ENCODE results near the gene RAD51C. TPM values are rescaled to one million over a fixed set of nuclear protein-coding genes. Genes with fewer than 3 reads are reported as not detected.
A peak's percentile ranks its signal among the peaks of the same experiment; 100 is the strongest.
"Not testable (repeated sequence)": the region's sequence is repeated elsewhere in the genome, so short reads cannot be mapped to it uniquely, and the experiment has no call there.

The RAD51C gene
- polyA plus RNA-seq, 2 of the 4 experiments (the other 2 are of a cell fraction), result 83.4 to 121 TPM

DNA sequence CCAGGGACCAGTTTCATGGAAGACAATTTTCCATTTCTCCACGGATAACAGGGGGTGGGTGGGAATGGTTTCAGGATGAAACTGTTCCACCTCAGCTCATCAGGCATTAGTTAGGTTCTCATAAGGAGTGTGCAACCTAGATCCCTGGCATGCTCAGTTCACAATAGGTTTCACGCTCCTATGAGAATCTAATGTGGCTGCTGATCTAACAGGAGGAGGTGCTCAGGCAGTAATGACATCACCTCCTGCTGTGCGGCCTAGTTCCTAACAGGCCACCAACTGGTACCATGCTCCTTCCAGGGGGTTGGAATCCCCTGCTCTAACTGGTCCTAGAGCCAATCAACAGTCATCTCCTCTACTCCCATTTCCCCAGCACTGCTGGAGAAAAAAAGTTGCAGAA, 20.4 kb upstream of the RAD51C start:
- WGBS (ENCODE audit: missing lambda C conversion rate), result 87% methylated on average over 3 of the region's 3 CpGs
- H3K9me3 ChIP-seq, result no peaks in the 10 kb centered on the region
- POLR2A ChIA-PET, result interaction anchor here (0.9 kb wide), 1 partner anchor 13 kb away, joined by 3 read pairs; no protein-coding TSS in a partner anchor
- DNase-seq (ENCODE audit: low read depth in 1 of 2, low spot score in 1 of 2) (no peak), ATAC-seq (no peak), FAIRE-seq (no peak)
- H3K4me3 ChIP-seq, result no peak overlapping the region
- TF ChIP-seq CEBPB (IDR thresholded peaks at IDR 0.05) (no peak), CBX8 (IDR thresholded peaks at IDR 0.05) (no peak), NPAS2 (CRISPR knock-in tag; IDR thresholded peaks at IDR 0.05; ENCODE audit: borderline replicate concordance) (no peak), ZNF302 (CRISPR knock-in tag; IDR thresholded peaks at IDR 0.05) (no peak), MAFK (IDR thresholded peaks at IDR 0.05; ENCODE audit: partially characterized antibody) (no peak), NFE2L2 (conservative IDR thresholded peaks at IDR 0.05; ENCODE audit: low read length) (no peak), FOSB (CRISPR knock-in tag; IDR thresholded peaks at IDR 0.05) (no peak), HEYL (CRISPR knock-in tag; IDR thresholded peaks at IDR 0.05) (no peak), CHD4 (IDR thresholded peaks at IDR 0.05; ENCODE audit: borderline replicate concordance) (no peak), ELK1 (IDR thresholded peaks at IDR 0.05; ENCODE audit: low read depth, low read length) (no peak), RCOR1 (IDR thresholded peaks at IDR 0.05; ENCODE audit: low read depth, low read length) (no peak), POLR2AphosphoS2 (conservative IDR thresholded peaks at IDR 0.05; ENCODE audit: low read length) (no peak), PHF8 (IDR thresholded peaks at IDR 0.05; ENCODE audit: borderline replicate concordance, low read depth) (no peak), TP53 (CRISPR knock-in tag; IDR thresholded peaks at IDR 0.05) (no peak), BHLHE40 (IDR thresholded peaks at IDR 0.05; ENCODE audit: low read depth, low read length) (no peak)
- TF ChIP-seq, protein P1, sequence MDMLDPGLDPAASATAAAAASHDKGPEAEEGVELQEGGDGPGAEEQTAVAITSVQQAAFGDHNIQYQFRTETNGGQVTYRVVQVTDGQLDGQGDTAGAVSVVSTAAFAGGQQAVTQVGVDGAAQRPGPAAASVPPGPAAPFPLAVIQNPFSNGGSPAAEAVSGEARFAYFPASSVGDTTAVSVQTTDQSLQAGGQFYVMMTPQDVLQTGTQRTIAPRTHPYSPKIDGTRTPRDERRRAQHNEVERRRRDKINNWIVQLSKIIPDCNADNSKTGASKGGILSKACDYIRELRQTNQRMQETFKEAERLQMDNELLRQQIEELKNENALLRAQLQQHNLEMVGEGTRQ (IDR thresholded peaks at IDR 0.05), result no peak
- H3K4me2 ChIP-seq, result no peak overlapping the region
- CTCF ChIA-PET, result interaction anchor here (1.1 to 4.7 kb wide), 4 partner anchors 12 to 333 kb away, joined by 3 to 17 read pairs (median 6); no protein-coding TSS in a partner anchor
- peaks cover 14% of the 10 kb centered on the region; the same call in 2 of the 3 replicates for H3K4me1 ChIP-seq
- H3K27ac ChIP-seq, result no peak overlapping the region

GRCh38 chr17:58677194-58677880, 15.1 kb upstream of the RAD51C start:
- POLR2A ChIA-PET, result interaction anchor here (0.6 to 1.4 kb wide), 5 partner anchors 9 to 604 kb away, joined by 3 to 11 read pairs (median 3); no protein-coding TSS in a partner anchor

DNA sequence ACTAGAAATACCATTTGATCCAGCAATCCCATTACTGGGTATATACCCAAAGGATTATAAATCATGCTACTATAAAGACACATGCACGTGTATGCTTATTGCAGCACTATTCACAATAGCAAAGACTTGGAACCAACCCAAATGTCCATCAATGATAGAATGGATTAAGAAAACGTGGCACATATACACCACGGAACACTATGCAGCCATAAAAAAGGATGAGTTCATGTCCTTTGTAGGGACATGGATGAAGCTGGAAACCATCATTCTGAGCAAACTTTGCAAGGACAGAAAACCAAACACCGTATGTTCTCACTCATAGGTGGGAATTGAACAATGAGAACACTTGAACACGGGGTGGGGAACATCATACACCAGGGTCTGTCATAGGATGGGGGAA, 14.1 kb upstream of the RAD51C start:
- H3K4me3 ChIP-seq; FAIRE-seq; H3K4me2 ChIP-seq; ATAC-seq; H3K9me3 ChIP-seq; DNase-seq (ENCODE audit: low read depth in 1 of 2, low spot score in 1 of 2); H3K27ac ChIP-seq: not testable (repeated sequence)
- POLR2A ChIA-PET, result interaction anchor here (2.6 kb wide), 1 partner anchor 47 kb away, joined by 14 read pairs; no protein-coding TSS in a partner anchor
- WGBS (ENCODE audit: missing lambda C conversion rate), result 79% methylated on average over 5 of the region's 5 CpGs
- CTCF ChIA-PET, result interaction anchor here (1.6 kb wide), 1 partner anchor 9 kb away, joined by 6 read pairs; no protein-coding TSS in a partner anchor
- peaks cover 10% of the 10 kb centered on the region for H3K4me1 ChIP-seq

More at GRCh38 chr17:58677194-58677880, 15.1 kb upstream of the RAD51C start:
- ATAC-seq (peak in 1 of 2 experiments; percentile 38; a peak in 3 of 6 replicates), DNase-seq (ENCODE audit: low read depth in 1 of 2, low spot score in 1 of 2) (peak in 1 of 2 experiments; percentile 16), FAIRE-seq (no peak)
- H3K4me3 ChIP-seq, result no peak overlapping the region
- CTCF ChIA-PET, result interaction anchor here (1.0 kb wide), 1 partner anchor 158 kb away, joined by 3 read pairs; no protein-coding TSS in a partner anchor
- H3K9me3 ChIP-seq, result no peaks in the 10 kb centered on the region
- 78% methylated on average over 4 of the region's 4 CpGs for WGBS (ENCODE audit: missing lambda C conversion rate)
- TF ChIP-seq HES2 (IDR thresholded peaks at IDR 0.05) (no peak), CTCF (IDR thresholded peaks at IDR 0.05) (no peak), ELK1 (IDR thresholded peaks at IDR 0.05; ENCODE audit: low read depth, low read length) (no peak), SMC3 (IDR thresholded peaks at IDR 0.05) (no peak), HOXB5 (CRISPR knock-in tag; IDR thresholded peaks at IDR 0.05) (no peak), EHMT2 (IDR thresholded peaks at IDR 0.05; ENCODE audit: low read depth) (no peak), RARB (CRISPR knock-in tag; IDR thresholded peaks at IDR 0.05) (no peak), EP300 (IDR thresholded peaks at IDR 0.05) (no peak), RCOR1 (IDR thresholded peaks at IDR 0.05; ENCODE audit: low read depth, low read length) (no peak)
- H3K4me2 ChIP-seq, result peak overlapping the region; percentile 31; the same call in 1 of the 3 replicates
- no peak overlapping the region for H3K27ac ChIP-seq
- H3K4me1 ChIP-seq, result peaks cover 10% of the 10 kb centered on the region

All from A549 (cell line).